ENCODE results near the gene SCNN1A. TPM values are rescaled to one million over a fixed set of nuclear protein-coding genes. Genes with fewer than 3 reads are reported as not detected.

Gene SCNN1A
- total and polyA plus RNA-seq, 2 of the 13 experiments (the other 11 are each of a cell fraction or from before 2014, with no cell fraction given) = 1.5 to 14.6 TPM

DNA sequence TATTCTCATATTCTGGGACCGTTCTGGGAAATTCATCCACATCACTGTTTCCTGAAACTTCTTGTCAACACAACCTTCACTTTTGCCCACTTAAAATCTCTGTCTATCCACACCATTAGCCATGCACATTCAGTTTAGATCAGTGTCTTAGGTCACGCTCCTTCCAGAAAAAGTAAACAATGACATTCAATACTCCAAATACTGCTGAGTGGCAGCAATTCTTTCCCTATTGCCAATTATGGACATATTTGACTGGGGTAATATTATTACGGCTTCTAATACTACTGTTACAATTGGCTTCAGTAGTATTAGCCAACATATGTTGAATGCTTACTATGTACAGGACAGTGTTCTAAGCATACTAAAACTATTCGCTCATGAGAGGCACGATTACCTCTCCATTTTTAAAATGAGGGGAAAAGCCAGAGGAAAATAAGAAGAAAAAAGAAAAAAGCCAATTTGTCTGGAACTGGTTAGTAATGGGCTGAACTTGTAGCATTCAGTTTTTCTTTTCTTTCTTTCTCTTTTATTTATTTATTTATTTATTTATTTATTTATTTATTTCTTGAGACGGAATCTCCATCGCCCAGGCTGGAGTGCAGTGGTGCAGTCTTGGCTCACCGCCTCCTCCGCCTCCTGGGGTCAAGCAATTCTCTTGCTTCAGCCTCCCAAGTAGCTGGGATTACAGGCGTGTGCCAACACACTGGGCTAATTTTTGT lies 32.0 kb upstream of the SCNN1A start (continued):
- TF ChIP-seq ZFYVE20 (CRISPR knock-in tag; IDR thresholded peaks at IDR 0.05; ENCODE audit: borderline replicate concordance, low read depth) = no peak
- TF ChIP-seq, protein P1, sequence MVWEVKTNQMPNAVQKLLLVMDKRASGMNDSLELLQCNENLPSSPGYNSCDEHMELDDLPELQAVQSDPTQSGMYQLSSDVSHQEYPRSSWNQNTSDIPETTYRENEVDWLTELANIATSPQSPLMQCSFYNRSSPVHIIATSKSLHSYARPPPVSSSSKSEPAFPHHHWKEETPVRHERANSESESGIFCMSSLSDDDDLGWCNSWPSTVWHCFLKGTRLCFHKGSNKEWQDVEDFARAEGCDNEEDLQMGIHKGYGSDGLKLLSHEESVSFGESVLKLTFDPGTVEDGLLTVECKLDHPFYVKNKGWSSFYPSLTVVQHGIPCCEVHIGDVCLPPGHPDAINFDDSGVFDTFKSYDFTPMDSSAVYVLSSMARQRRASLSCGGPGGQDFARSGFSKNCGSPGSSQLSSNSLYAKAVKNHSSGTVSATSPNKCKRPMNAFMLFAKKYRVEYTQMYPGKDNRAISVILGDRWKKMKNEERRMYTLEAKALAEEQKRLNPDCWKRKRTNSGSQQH (CRISPR knock-in tag; IDR thresholded peaks at IDR 0.05; ENCODE audit: low read depth) = no peak
- TF ChIP-seq ZNF550 (CRISPR knock-in tag; IDR thresholded peaks at IDR 0.05; ENCODE audit: borderline replicate concordance) = no peak

DNA sequence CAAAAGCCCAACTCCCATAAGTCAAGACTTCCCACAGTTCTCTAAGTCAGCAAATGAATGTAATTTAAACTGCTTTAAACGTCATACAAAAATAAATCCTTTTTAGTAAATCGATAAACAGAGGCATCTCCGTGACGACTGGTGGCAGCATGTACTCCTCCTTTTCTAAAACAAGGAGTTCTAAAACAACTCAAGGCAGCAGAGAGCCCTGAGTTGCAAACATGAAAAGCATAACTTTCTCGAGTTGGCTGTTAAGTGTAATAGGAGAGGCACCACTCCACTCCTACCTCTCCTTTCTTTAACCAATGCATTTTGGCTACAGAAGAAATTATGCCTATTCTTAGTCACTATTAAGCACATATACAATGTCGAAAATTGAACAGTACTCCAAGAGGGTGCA lies 30.6 kb upstream of the SCNN1A start:
- in situ Hi-C loops (cut with HindIII; ENCODE audit: extremely low pct_ligation_motif_present, low pct_unique_long_range_greater_than_20kb) (no loop called here), intact Hi-C loops (cut with micrococcal nuclease; ENCODE audit: unreplicated experiment) (no loop called here)
- DNase-seq (ENCODE audit: low spot score) (no peak), FAIRE-seq (no peak), ATAC-seq (no peak)
- no TSS peak for BruUV-seq (replicated peaks)
- Histone ChIP-seq H4K20me1 (ENCODE audit: insufficient read depth, low read length) (no peaks in the 10 kb centered on the region), H3K36me3 (replicated peaks in 1 of 2; ENCODE audit: control insufficient read depth in 1 of 2, insufficient read depth in 2 of 2, low read length in 2 of 2) (no peaks in the 10 kb centered on the region), H3K79me2 (ENCODE audit: insufficient read depth, low read length) (no peaks in the 10 kb centered on the region), H3K4me2 (ENCODE audit: low read depth, low read length) (no peak overlapping the region), H2AFZ (ENCODE audit: low read length) (no peak overlapping the region), H3K27ac (ENCODE audit: extremely low read length, insufficient read depth, low read length) (no peak overlapping the region), H3K27me3 (ENCODE audit: control insufficient read depth in 1 of 2, insufficient read depth in 2 of 2, low read length in 2 of 2) (no peaks in the 10 kb centered on the region), H3K9ac (ENCODE audit: insufficient read depth, low read depth, low read length) (no peak overlapping the region), H3K9me3 (ENCODE audit: low read length) (no peaks in the 10 kb centered on the region), H3K4me1 (ENCODE audit: insufficient read depth, low read length) (no peaks in the 10 kb centered on the region; the same call in 1 of the 2 replicates), H3K4me3 (replicated peaks in 1 of 3; ENCODE audit: insufficient read depth in 1 of 3, low read depth in 2 of 3, low read length in 3 of 3) (no peak overlapping the region)
- 73% methylated on average over 6 of the region's 6 CpGs for WGBS (ENCODE audit: low lambda C conversion rate)
- ChIA-PET POLR2A (no interaction called here), CTCF (ENCODE audit: low intra/inter-chr PET ratio, low total read pairs) (no interaction called here)
- TF ChIP-seq ISX (CRISPR knock-in tag; conservative IDR thresholded peaks at IDR 0.05) (no peak), RELA (CRISPR knock-in tag; IDR thresholded peaks at IDR 0.05) (no peak), ZSCAN30 (CRISPR knock-in tag; IDR thresholded peaks at IDR 0.05) (no peak), ZNF780A (CRISPR knock-in tag; IDR thresholded peaks at IDR 0.05) (no peak), ZNF569 (CRISPR knock-in tag; IDR thresholded peaks at IDR 0.05; ENCODE audit: borderline replicate concordance) (no peak), ZFAT (CRISPR knock-in tag; conservative IDR thresholded peaks at IDR 0.05) (no peak), NFE2L2 (IDR thresholded peaks at IDR 0.05; ENCODE audit: low read length) (no peak), GATA4 (IDR thresholded peaks at IDR 0.05; ENCODE audit: borderline replicate concordance, low read depth) (no peak), CEBPB (IDR thresholded peaks at IDR 0.05; ENCODE audit: borderline replicate concordance, low read depth, low read length) (no peak), ZNF3 (CRISPR knock-in tag; IDR thresholded peaks at IDR 0.05) (no peak), ZNF564 (CRISPR knock-in tag; IDR thresholded peaks at IDR 0.05) (no peak)
- TF ChIP-seq, protein P2, sequence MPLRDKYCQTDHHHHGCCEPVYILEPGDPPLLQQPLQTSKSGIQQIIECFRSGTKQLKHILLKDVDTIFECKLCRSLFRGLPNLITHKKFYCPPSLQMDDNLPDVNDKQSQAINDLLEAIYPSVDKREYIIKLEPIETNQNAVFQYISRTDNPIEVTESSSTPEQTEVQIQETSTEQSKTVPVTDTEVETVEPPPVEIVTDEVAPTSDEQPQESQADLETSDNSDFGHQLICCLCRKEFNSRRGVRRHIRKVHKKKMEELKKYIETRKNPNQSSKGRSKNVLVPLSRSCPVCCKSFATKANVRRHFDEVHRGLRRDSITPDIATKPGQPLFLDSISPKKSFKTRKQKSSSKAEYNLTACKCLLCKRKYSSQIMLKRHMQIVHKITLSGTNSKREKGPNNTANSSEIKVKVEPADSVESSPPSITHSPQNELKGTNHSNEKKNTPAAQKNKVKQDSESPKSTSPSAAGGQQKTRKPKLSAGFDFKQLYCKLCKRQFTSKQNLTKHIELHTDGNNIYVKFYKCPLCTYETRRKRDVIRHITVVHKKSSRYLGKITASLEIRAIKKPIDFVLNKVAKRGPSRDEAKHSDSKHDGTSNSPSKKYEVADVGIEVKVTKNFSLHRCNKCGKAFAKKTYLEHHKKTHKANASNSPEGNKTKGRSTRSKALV (CRISPR knock-in tag; IDR thresholded peaks at IDR 0.05) = no peak
- TF ChIP-seq, protein P3, sequence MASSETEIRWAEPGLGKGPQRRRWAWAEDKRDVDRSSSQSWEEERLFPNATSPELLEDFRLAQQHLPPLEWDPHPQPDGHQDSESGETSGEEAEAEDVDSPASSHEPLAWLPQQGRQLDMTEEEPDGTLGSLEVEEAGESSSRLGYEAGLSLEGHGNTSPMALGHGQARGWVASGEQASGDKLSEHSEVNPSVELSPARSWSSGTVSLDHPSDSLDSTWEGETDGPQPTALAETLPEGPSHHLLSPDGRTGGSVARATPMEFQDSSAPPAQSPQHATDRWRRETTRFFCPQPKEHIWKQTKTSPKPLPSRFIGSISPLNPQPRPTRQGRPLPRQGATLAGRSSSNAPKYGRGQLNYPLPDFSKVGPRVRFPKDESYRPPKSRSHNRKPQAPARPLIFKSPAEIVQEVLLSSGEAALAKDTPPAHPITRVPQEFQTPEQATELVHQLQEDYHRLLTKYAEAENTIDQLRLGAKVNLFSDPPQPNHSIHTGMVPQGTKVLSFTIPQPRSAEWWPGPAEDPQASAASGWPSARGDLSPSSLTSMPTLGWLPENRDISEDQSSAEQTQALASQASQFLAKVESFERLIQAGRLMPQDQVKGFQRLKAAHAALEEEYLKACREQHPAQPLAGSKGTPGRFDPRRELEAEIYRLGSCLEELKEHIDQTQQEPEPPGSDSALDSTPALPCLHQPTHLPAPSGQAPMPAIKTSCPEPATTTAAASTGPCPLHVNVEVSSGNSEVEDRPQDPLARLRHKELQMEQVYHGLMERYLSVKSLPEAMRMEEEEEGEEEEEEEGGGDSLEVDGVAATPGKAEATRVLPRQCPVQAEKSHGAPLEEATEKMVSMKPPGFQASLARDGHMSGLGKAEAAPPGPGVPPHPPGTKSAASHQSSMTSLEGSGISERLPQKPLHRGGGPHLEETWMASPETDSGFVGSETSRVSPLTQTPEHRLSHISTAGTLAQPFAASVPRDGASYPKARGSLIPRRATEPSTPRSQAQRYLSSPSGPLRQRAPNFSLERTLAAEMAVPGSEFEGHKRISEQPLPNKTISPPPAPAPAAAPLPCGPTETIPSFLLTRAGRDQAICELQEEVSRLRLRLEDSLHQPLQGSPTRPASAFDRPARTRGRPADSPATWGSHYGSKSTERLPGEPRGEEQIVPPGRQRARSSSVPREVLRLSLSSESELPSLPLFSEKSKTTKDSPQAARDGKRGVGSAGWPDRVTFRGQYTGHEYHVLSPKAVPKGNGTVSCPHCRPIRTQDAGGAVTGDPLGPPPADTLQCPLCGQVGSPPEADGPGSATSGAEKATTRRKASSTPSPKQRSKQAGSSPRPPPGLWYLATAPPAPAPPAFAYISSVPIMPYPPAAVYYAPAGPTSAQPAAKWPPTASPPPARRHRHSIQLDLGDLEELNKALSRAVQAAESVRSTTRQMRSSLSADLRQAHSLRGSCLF (CRISPR knock-in tag; IDR thresholded peaks at IDR 0.05; ENCODE audit: borderline replicate concordance) = no peak

Measured in HepG2 (cell line).